Mesendoderm (in vitro differentiated cells): ENCODE data around the gene USP32.

Experiments
- DNase-seq: peaks from one replicate; pipeline ENCODE4 v3.0.0; 2013
- H2AK5ac ChIP-seq: 2 replicates; pipeline ENCODE4 v1.6.1; 2013; ENCODE audit warnings: low read length, inconsistent platforms
- H2BK120ac ChIP-seq: 2 replicates; pipeline ENCODE4 v1.6.1; 2013; ENCODE audit warnings: low read depth, mild to moderate bottlenecking, low read length, moderate library complexity, mixed read lengths
- H2BK15ac ChIP-seq: replicated peaks from 2 replicates; pipeline ENCODE4 v1.6.1; 2013; ENCODE audit warnings: low read depth, mild to moderate bottlenecking, moderate library complexity
- H2BK5ac ChIP-seq: 2 replicates; pipeline ENCODE4 v1.6.1; 2013; ENCODE audit warnings: low read length, inconsistent platforms
- H3K18ac ChIP-seq: 2 replicates; pipeline ENCODE4 v1.6.1; 2013; ENCODE audit warnings: mild to moderate bottlenecking, low read length, mixed read lengths
- H3K23ac ChIP-seq: one replicate; pipeline ENCODE4 v1.6.1; 2013; ENCODE audit warnings: low read length
- H3K27ac ChIP-seq: 2 replicates; pipeline ENCODE4 v1.5.1; 2013; ENCODE audit warnings: low read depth, mild to moderate bottlenecking, inconsistent platforms, low read length, moderate library complexity
- H3K27me3 ChIP-seq: 2 replicates; pipeline ENCODE4 v1.6.1; 2013; ENCODE audit warnings: low read length, control low read depth, mild to moderate bottlenecking, inconsistent platforms; ENCODE audit not compliant: insufficient read depth, poor library complexity
- H3K36me3 ChIP-seq: 2 replicates; pipeline ENCODE4 v1.6.1; 2013; ENCODE audit warnings: low read length, inconsistent platforms; ENCODE audit not compliant: control insufficient read depth, insufficient read depth
- H3K4ac ChIP-seq: one replicate; pipeline ENCODE4 v1.6.1; 2013; ENCODE audit warnings: low read depth, mild to moderate bottlenecking, low read length, moderate library complexity
- H3K4me1 ChIP-seq: 2 replicates; pipeline ENCODE4 v1.6.1; 2013; ENCODE audit warnings: low read depth, low read length, inconsistent platforms; ENCODE audit not compliant: control insufficient read depth
- H3K4me2 ChIP-seq: 2 replicates; pipeline ENCODE4 v1.6.1; 2013; ENCODE audit warnings: low read length
- H3K4me3 ChIP-seq: 2 replicates; pipeline ENCODE4 v1.5.1; 2013; ENCODE audit warnings: mild to moderate bottlenecking, low read length
- H3K56ac ChIP-seq: one replicate; pipeline ENCODE4 v1.6.1; 2013; ENCODE audit warnings: low read length
- H3K79me1 ChIP-seq: 2 replicates; pipeline ENCODE4 v1.6.1; 2013; ENCODE audit warnings: low read length, inconsistent platforms
- H3K79me2 ChIP-seq: 2 replicates; pipeline ENCODE4 v1.6.1; 2013; ENCODE audit warnings: mild to moderate bottlenecking, low read length; ENCODE audit not compliant: control insufficient read depth, insufficient read depth
- H3K9ac ChIP-seq: 2 replicates; pipeline ENCODE4 v1.6.1; 2013; ENCODE audit warnings: low read length, inconsistent platforms
- H4K5ac ChIP-seq: one replicate; pipeline ENCODE4 v1.6.1; 2013; ENCODE audit warnings: low read length
- H4K8ac ChIP-seq: one replicate; pipeline ENCODE4 v1.6.1; 2013; ENCODE audit warnings: low read depth, mild to moderate bottlenecking, control low read depth, low read length, moderate library complexity
- WGBS: extraction: QIAGEN DNeasy Blood & Tissue Kit; methylation state at CpG from one replicate; pipeline ENCODE4 v1.1.7; 2013; ENCODE audit warnings: low lambda C conversion rate, missing lambda C conversion rate; ENCODE audit not compliant: insufficient coverage; ENCODE audit errors: extremely low coverage; 5-methylcytosine and 5-hydroxymethylcytosine counted together

USP32 gene

GRCh38 chr17:60356940-60357339 lies 35.0 kb downstream of the USP32 start:
- no peak for DNase-seq
- Histone ChIP-seq H3K9ac (no peak overlapping the region), H3K27me3 (no peaks in the 10 kb centered on the region), H3K56ac (no peak overlapping the region), H2BK5ac (no peak overlapping the region), H3K79me2 (peaks cover 12% of the 10 kb centered on the region), H3K23ac (no peak overlapping the region), H4K8ac (no peak overlapping the region), H3K36me3 (no peaks in the 10 kb centered on the region), H3K4me2 (no peak overlapping the region), H3K27ac (no peak overlapping the region), H3K4me1 (no peaks in the 10 kb centered on the region), H3K4ac (no peak overlapping the region), H2BK15ac (no peak overlapping the region), H3K79me1 (peaks cover 5% of the 10 kb centered on the region), H3K4me3 (no peak overlapping the region), H3K18ac (no peak overlapping the region), H2AK5ac (no peak overlapping the region), H4K5ac (no peak overlapping the region), H2BK120ac (no peak overlapping the region)
- WGBS, result no CpG with 5 or more reads among the region's 1 CpG

GRCh38 chr17:60355663-60356594 lies 36.0 kb downstream of the USP32 start:
- WGBS, result no CpG with 5 or more reads among the region's 4 CpGs

GRCh38 chr17:60354223-60354622 lies 37.7 kb downstream of the USP32 start:
- Histone ChIP-seq H3K4me2 (no peak overlapping the region), H3K4me1 (no peaks in the 10 kb centered on the region), H3K23ac (no peak overlapping the region), H3K79me1 (peaks cover 7% of the 10 kb centered on the region), H3K27me3 (no peaks in the 10 kb centered on the region), H3K18ac (no peak overlapping the region), H2BK15ac (no peak overlapping the region), H4K8ac (no peak overlapping the region), H4K5ac (no peak overlapping the region), H3K36me3 (no peaks in the 10 kb centered on the region), H3K4ac (no peak overlapping the region), H2BK5ac (no peak overlapping the region), H3K4me3 (no peak overlapping the region), H3K27ac (no peak overlapping the region), H2BK120ac (no peak overlapping the region), H3K79me2 (peaks cover 16% of the 10 kb centered on the region), H3K9ac (no peak overlapping the region), H2AK5ac (no peak overlapping the region), H3K56ac (no peak overlapping the region)
- DNase-seq, result no peak
- WGBS, result no CpG with 5 or more reads among the region's 1 CpG

More at GRCh38 chr17:60355663-60356594, 36.0 kb downstream of the USP32 start:
- no peak overlapping the region for H3K4me3 ChIP-seq
- no peaks in the 10 kb centered on the region for H3K36me3 ChIP-seq
- no peak overlapping the region for H3K4me2 ChIP-seq
- no peak for DNase-seq
- no peaks in the 10 kb centered on the region for H3K4me1 ChIP-seq
- no peak overlapping the region for H2BK5ac ChIP-seq
- peaks cover 14% of the 10 kb centered on the region for H3K79me2 ChIP-seq
- H3K27me3 ChIP-seq, result no peaks in the 10 kb centered on the region
- H3K56ac ChIP-seq, result no peak overlapping the region
- H3K18ac ChIP-seq, result no peak overlapping the region
- no peak overlapping the region for H3K27ac ChIP-seq
- no peak overlapping the region for H2BK15ac ChIP-seq
- no peak overlapping the region for H2AK5ac ChIP-seq
- H3K9ac ChIP-seq, result no peak overlapping the region
- H3K4ac ChIP-seq, result no peak overlapping the region
- H4K5ac ChIP-seq, result no peak overlapping the region
- no peak overlapping the region for H4K8ac ChIP-seq
- H3K79me1 ChIP-seq, result peaks cover 7% of the 10 kb centered on the region
- no peak overlapping the region for H3K23ac ChIP-seq
- no peak overlapping the region for H2BK120ac ChIP-seq

- Histone ChIP-seq H3K4ac (no peak overlapping the region), H3K9ac (no peak overlapping the region), H2BK5ac (no peak overlapping the region), H3K36me3 (no peaks in the 10 kb centered on the region), H3K27me3 (no peaks in the 10 kb centered on the region), H2BK120ac (no peak overlapping the region), H4K8ac (no peak overlapping the region), H3K79me1 (peaks cover 5% of the 10 kb centered on the region), H3K27ac (no peak overlapping the region), H3K18ac (no peak overlapping the region), H2AK5ac (no peak overlapping the region), H4K5ac (no peak overlapping the region), H2BK15ac (no peak overlapping the region), H3K4me1 (no peaks in the 10 kb centered on the region), H3K4me2 (no peak overlapping the region), H3K56ac (no peak overlapping the region), H3K23ac (no peak overlapping the region), H3K4me3 (no peak overlapping the region), H3K79me2 (peaks cover 15% of the 10 kb centered on the region)
- no peak for DNase-seq
- WGBS, result no CpG with 5 or more reads among the region's 4 CpGs
Measured at GRCh38 chr17:60353773-60354172, 38.2 kb downstream of the USP32 start.

GRCh38 chr17:60352569-60352968 lies 39.4 kb downstream of the USP32 start:
- Histone ChIP-seq H3K4ac (no peak overlapping the region), H3K79me1 (peaks cover 5% of the 10 kb centered on the region), H2BK5ac (no peak overlapping the region), H3K36me3 (no peaks in the 10 kb centered on the region), H3K9ac (no peak overlapping the region), H3K27me3 (no peaks in the 10 kb centered on the region), H3K23ac (no peak overlapping the region), H2BK15ac (no peak overlapping the region), H4K8ac (no peak overlapping the region), H3K27ac (no peak overlapping the region), H3K4me1 (no peaks in the 10 kb centered on the region), H2BK120ac (no peak overlapping the region), H3K56ac (no peak overlapping the region), H3K4me2 (no peak overlapping the region), H3K79me2 (peaks cover 15% of the 10 kb centered on the region), H2AK5ac (no peak overlapping the region), H3K4me3 (no peak overlapping the region), H3K18ac (no peak overlapping the region), H4K5ac (no peak overlapping the region)
- DNase-seq, result no peak
- no CpG with 5 or more reads among the region's 4 CpGs for WGBS
